Activated CD8-positive, alpha-beta memory T cell treated with anti-CD3 and anti-CD28 coated beads, Interleukin-2, amount 50 U/mL, for 1 hour (primary cell): Measurements from ENCODE around the gene RNASE8.
A peak's percentile ranks its signal among the peaks of the same experiment; 100 is the strongest.

Experiments used
- DNase-seq: peaks from one replicate; pipeline ENCODE4 v3.0.0-alpha.2; 2020; ENCODE audit errors: extremely low read depth

The RNASE8 gene

GRCh38 chr14:21092273-21093011 is 34.8 kb downstream of the RNASE8 start:
- peak; percentile 61 for DNase-seq

GRCh38 chr14:21093018-21093417 is 35.4 kb downstream of the RNASE8 start:
- DNase-seq: no peak

GRCh38 chr14:21093769-21094681 is 36.4 kb downstream of the RNASE8 start:
- no peak for DNase-seq

GRCh38 chr14:21095430-21096205 is 38.0 kb downstream of the RNASE8 start:
- DNase-seq: no peak

GRCh38 chr14:21096438-21096837 is 38.8 kb downstream of the RNASE8 start:
- DNase-seq: no peak

- no peak for DNase-seq
Measured at GRCh38 chr14:21096978-21097635, 39.5 kb downstream of the RNASE8 start.

GRCh38 chr14:21097636-21098075 is 40.0 kb downstream of the RNASE8 start:
- DNase-seq: no peak

- DNase-seq: no peak
Measured at GRCh38 chr14:21098076-21098891, 40.7 kb downstream of the RNASE8 start, which contains the start of gene ZNF219. Gene ZNF219 (minus strand): TSS chr14:21098655. CDS start chr14:21093591, 5,064 bp downstream.

- DNase-seq: no peak
Measured at GRCh38 chr14:21098892-21099595, 41.4 kb downstream of the RNASE8 start.

GRCh38 chr14:21099596-21099985 is 42.0 kb downstream of the RNASE8 start:
- no peak for DNase-seq

GRCh38 chr14:21100931-21101330 is 43.3 kb downstream of the RNASE8 start, which contains the start of gene TMEM253:
Gene TMEM253 (plus strand): TSS chr14:21101066. CDS start chr14:21101344, 278 bp downstream.
- DNase-seq: no peak

GRCh38 chr14:21101802-21102413 is 44.3 kb downstream of the RNASE8 start:
- no peak for DNase-seq

- no peak for DNase-seq
Measured at GRCh38 chr14:21102521-21103410, 45.1 kb downstream of the RNASE8 start.

GRCh38 chr14:21103411-21103709 is 45.7 kb downstream of the RNASE8 start:
- DNase-seq: no peak

GRCh38 chr14:21103710-21104447 is 46.3 kb downstream of the RNASE8 start:
- peak; percentile 90 for DNase-seq

- no peak for DNase-seq
Measured at GRCh38 chr14:21104448-21105060, 46.9 kb downstream of the RNASE8 start.

- DNase-seq: no peak
Measured at GRCh38 chr14:21105095-21105494, 47.5 kb downstream of the RNASE8 start.
